Fibroblast of mammary gland (primary cell): Measurements from ENCODE around the gene COMMD10.
A peak's percentile ranks its signal among the peaks of the same experiment; 100 is the strongest.

Source experiments
- DNase-seq: peaks from one replicate; pipeline ENCODE4 v3.0.0-alpha.2; 2010; ENCODE audit warnings: low read depth
- H3K4me3 ChIP-seq: 2 replicates; pipeline ENCODE4 v1.5.1; 2011; ENCODE audit warnings: low read depth, mild to moderate bottlenecking, low read length, moderate library complexity; ENCODE audit not compliant: control insufficient read depth
- CTCF ChIP-seq: conservative IDR thresholded peaks from 2 replicates; pipeline ENCODE4 v1.5.1; 2011; ENCODE audit warnings: low read depth, low read length, inconsistent platforms; ENCODE audit not compliant: control insufficient read depth, insufficient read depth

The COMMD10 gene

GRCh38 chr5:116242343-116242742, 157.5 kb downstream of the COMMD10 start:
- H3K4me3 ChIP-seq, result no peak overlapping the region
- DNase-seq, result peak; percentile 12
- TF ChIP-seq CTCF, result no peak

- no peak overlapping the region for H3K4me3 ChIP-seq
- TF ChIP-seq CTCF, result no peak
- DNase-seq, result no peak
Observed at GRCh38 chr5:116248432-116248831, 163.6 kb downstream of the COMMD10 start.

- no peak for TF ChIP-seq CTCF
- no peak overlapping the region for H3K4me3 ChIP-seq
- DNase-seq, result no peak
Observed at GRCh38 chr5:116249648-116250047, 164.8 kb downstream of the COMMD10 start.

- no peak for DNase-seq
- no peak for TF ChIP-seq CTCF
- no peak overlapping the region for H3K4me3 ChIP-seq
Observed at GRCh38 chr5:116256717-116257116, 171.9 kb downstream of the COMMD10 start.

GRCh38 chr5:116265471-116265870, 180.6 kb downstream of the COMMD10 start:
- H3K4me3 ChIP-seq, result no peak overlapping the region
- DNase-seq, result no peak
- no peak for TF ChIP-seq CTCF

GRCh38 chr5:116271446-116272025, 186.7 kb downstream of the COMMD10 start:
- TF ChIP-seq CTCF, result no peak
- DNase-seq, result peak; percentile 72
- no peak overlapping the region for H3K4me3 ChIP-seq

- TF ChIP-seq CTCF, result peak; percentile 39
- DNase-seq, result peak; percentile 85
- no peak overlapping the region for H3K4me3 ChIP-seq
Observed at GRCh38 chr5:116272281-116272941, 187.6 kb downstream of the COMMD10 start.
